Upper lobe of left lung (tissue), 4 donors: ENCODE data around the gene RAP2B.

Experiments used
- POLR2A ChIP-seq, 4 donors: fragments of 450-650 bp; IDR thresholded peaks; one replicate each; pipeline ENCODE4 v1.5.1; 2016 to 2017; ENCODE audit warnings: antibody characterized with exemption in 4 of 4, mild to moderate bottlenecking in 2 of 4
- POLR2AphosphoS5 ChIP-seq, 2 donors: sonication (generic); formaldehyde crosslinking; IDR thresholded peaks; one replicate each; pipeline ENCODE4 v1.5.1; 2017; ENCODE audit warnings: antibody characterized with exemption in 2 of 2
- TF ChIP-seq, protein P1 (sequence below), 6 experiments: fragments of 450-650 bp in 4 of 6; fragments of 200-600 bp in 2 of 6; sonication (generic) in 2 of 6; IDR thresholded peaks; one replicate each; pipeline ENCODE4 v1.5.1; 2016 to 2019; ENCODE audit warnings: antibody characterized with exemption in 6 of 6

DNA sequence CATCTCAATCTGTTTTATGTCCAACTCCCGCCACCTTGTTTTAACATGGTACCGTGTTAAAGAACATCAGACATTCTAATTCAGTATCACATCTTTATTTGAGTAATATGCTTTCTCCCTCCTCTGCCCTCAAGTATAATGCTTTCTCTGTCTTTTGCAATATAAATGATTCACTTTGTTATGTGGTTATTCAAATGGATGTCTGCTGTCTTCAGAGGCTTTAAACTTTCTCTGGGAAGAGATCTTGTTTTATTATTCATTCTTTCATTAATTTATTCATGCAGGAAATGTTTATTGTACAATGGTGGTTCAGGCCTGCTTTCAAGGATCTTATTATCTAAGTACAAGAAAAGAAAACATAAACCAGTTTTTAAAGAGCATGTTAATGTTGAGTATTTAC is 57.1 kb downstream of the RAP2B start:
- TF ChIP-seq POLR2AphosphoS5 (IDR thresholded peaks at IDR 0.05) (no peak), POLR2A (IDR thresholded peaks at IDR 0.05) (no peak)
- TF ChIP-seq, protein P1, sequence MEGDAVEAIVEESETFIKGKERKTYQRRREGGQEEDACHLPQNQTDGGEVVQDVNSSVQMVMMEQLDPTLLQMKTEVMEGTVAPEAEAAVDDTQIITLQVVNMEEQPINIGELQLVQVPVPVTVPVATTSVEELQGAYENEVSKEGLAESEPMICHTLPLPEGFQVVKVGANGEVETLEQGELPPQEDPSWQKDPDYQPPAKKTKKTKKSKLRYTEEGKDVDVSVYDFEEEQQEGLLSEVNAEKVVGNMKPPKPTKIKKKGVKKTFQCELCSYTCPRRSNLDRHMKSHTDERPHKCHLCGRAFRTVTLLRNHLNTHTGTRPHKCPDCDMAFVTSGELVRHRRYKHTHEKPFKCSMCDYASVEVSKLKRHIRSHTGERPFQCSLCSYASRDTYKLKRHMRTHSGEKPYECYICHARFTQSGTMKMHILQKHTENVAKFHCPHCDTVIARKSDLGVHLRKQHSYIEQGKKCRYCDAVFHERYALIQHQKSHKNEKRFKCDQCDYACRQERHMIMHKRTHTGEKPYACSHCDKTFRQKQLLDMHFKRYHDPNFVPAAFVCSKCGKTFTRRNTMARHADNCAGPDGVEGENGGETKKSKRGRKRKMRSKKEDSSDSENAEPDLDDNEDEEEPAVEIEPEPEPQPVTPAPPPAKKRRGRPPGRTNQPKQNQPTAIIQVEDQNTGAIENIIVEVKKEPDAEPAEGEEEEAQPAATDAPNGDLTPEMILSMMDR (IDR thresholded peaks at IDR 0.05): no peak
